Measurements from ENCODE around the gene FAM174A. TPM values are rescaled to one million over a fixed set of nuclear protein-coding genes. Genes with fewer than 3 reads are reported as not detected.

The FAM174A gene
- total and polyA plus RNA-seq, 2 donors (not counting 3 experiments of a cell fraction or from before 2014, with no cell fraction given): 11.8 to 15.2 TPM

DNA sequence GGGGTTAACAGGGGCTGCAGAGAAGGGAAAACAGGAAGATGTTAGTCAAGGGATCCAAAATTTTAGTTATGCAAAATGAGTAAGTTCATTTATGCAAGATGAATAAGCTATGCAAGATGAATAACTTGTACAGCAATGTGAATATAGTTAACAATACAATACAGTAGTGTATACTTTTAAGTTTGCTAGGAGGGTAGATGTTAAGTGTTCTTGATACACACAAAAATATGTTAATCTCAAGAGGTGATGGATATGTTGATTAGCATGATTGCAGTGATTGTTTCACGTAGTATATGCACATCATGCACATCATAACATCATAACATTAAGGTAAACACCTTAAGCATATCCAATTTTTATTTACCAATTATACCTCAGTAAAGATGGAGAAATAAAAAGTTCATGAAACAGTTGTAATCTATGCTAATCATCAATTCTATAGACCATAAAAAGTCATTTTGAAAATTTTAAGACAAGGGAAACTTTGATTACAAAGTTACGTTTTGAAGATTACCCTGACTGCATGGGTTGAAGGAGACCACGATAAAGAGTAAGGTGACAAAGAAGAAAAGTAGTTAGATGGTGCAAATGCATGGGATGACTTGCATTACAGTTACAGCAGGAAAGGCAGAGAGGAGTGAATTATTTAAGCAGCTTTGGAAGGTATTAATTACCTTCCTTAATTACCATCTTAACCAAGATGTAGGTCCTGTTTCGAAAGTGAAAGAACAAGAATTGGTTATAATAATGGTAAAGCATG is 31.4 kb downstream of the FAM174A start:
- no peak overlapping the region for H3K9ac ChIP-seq (replicated peaks; ENCODE audit: extremely low read depth, insufficient read depth, low read length)
- no peaks in the 10 kb centered on the region for H3K4me1 ChIP-seq (ENCODE audit: control insufficient read depth, extremely low read depth, insufficient read depth, low read length)
- no peaks in the 10 kb centered on the region for H3K36me3 ChIP-seq (ENCODE audit: control insufficient read depth in 2 of 2, extremely low read depth in 1 of 2, insufficient read depth in 2 of 2, low read length in 2 of 2)
- no TSS peak for BruUV-seq (replicated peaks)
- no peak overlapping the region for H3K27ac ChIP-seq (ENCODE audit: insufficient read depth, low read depth, low read length)
- H3K9me1 ChIP-seq (replicated peaks; ENCODE audit: control insufficient read depth, extremely low read depth, insufficient read depth, low read length): no peaks in the 10 kb centered on the region
- H3K9me3 ChIP-seq (replicated peaks; ENCODE audit: control insufficient read depth, insufficient read depth, low read length): no peaks in the 10 kb centered on the region
- no peak for TF ChIP-seq EZH2 (IDR thresholded peaks at IDR 0.05; ENCODE audit: borderline replicate concordance, low read depth, low read length, severe bottlenecking)
- TF ChIP-seq, protein P1, sequence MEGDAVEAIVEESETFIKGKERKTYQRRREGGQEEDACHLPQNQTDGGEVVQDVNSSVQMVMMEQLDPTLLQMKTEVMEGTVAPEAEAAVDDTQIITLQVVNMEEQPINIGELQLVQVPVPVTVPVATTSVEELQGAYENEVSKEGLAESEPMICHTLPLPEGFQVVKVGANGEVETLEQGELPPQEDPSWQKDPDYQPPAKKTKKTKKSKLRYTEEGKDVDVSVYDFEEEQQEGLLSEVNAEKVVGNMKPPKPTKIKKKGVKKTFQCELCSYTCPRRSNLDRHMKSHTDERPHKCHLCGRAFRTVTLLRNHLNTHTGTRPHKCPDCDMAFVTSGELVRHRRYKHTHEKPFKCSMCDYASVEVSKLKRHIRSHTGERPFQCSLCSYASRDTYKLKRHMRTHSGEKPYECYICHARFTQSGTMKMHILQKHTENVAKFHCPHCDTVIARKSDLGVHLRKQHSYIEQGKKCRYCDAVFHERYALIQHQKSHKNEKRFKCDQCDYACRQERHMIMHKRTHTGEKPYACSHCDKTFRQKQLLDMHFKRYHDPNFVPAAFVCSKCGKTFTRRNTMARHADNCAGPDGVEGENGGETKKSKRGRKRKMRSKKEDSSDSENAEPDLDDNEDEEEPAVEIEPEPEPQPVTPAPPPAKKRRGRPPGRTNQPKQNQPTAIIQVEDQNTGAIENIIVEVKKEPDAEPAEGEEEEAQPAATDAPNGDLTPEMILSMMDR (IDR thresholded peaks at IDR 0.05; ENCODE audit: extremely low read depth in 1 of 2, insufficient read depth in 1 of 2, low read depth in 1 of 2, low read length in 2 of 2): no peak
- dilution Hi-C loops (cut with MboI; ENCODE audit: extremely low pct_ligation_motif_present, low sequenced_read_pairs): no loop called here
- H3K79me2 ChIP-seq (ENCODE audit: control insufficient read depth, insufficient read depth, low read length): no peaks in the 10 kb centered on the region
- H2AFZ ChIP-seq (ENCODE audit: low read depth, low read length): no peak overlapping the region
- FAIRE-seq (no peak), DNase-seq (ENCODE audit: low read depth, low spot score) (no peak)
- no peaks in the 10 kb centered on the region for H3K27me3 ChIP-seq (ENCODE audit: control insufficient read depth in 2 of 2, insufficient read depth in 2 of 2, low read length in 2 of 2)
- no peak overlapping the region for H3K4me2 ChIP-seq (ENCODE audit: insufficient read depth, low read length)
- H3K4me3 ChIP-seq (replicated peaks in 1 of 3; ENCODE audit: insufficient read depth in 1 of 3, low read depth in 1 of 3, low read length in 3 of 3): no peak overlapping the region
- intact Hi-C loops (cut with micrococcal nuclease): no loop called here
- CTCF ChIA-PET: no interaction called here
- no peaks in the 10 kb centered on the region for H4K20me1 ChIP-seq (replicated peaks; ENCODE audit: control insufficient read depth, extremely low read depth, insufficient read depth, low read length)
- POLR2A ChIA-PET: no interaction called here

DNA sequence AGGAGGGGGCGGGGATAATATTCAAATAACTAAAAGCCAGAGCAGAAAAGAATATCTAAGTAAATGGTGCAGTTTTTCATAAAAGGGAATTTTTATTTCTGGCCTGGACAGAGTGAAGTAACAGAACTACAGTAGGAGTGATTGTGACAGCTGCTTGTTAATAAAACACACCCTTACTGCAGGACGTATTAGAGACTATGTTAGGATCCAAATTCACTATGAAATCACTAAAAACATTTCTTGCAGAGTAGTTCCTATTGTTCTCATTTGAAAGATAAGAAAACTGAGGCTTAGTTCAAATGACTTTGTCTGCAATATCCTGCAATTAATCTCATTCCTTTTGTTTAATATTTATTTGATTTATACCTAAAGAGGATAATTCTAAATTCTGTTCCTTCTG is 39.5 kb downstream of the FAM174A start:
- Histone ChIP-seq H3K27ac (ENCODE audit: insufficient read depth, low read depth, low read length) (no peak overlapping the region), H3K4me2 (ENCODE audit: insufficient read depth, low read length) (peak overlapping the region; percentile 17), H3K9ac (replicated peaks; ENCODE audit: extremely low read depth, insufficient read depth, low read length) (no peak overlapping the region), H3K9me1 (replicated peaks; ENCODE audit: control insufficient read depth, extremely low read depth, insufficient read depth, low read length) (no peaks in the 10 kb centered on the region), H3K4me3 (replicated peaks in 1 of 3; ENCODE audit: insufficient read depth in 1 of 3, low read depth in 1 of 3, low read length in 3 of 3) (no peak overlapping the region), H4K20me1 (replicated peaks; ENCODE audit: control insufficient read depth, extremely low read depth, insufficient read depth, low read length) (no peaks in the 10 kb centered on the region), H3K9me3 (replicated peaks; ENCODE audit: control insufficient read depth, insufficient read depth, low read length) (no peaks in the 10 kb centered on the region), H3K79me2 (ENCODE audit: control insufficient read depth, insufficient read depth, low read length) (peaks cover 1% of the 10 kb centered on the region), H2AFZ (ENCODE audit: low read depth, low read length) (no peak overlapping the region), H3K4me1 (ENCODE audit: control insufficient read depth, extremely low read depth, insufficient read depth, low read length) (peaks cover 24% of the 10 kb centered on the region), H3K36me3 (ENCODE audit: control insufficient read depth in 2 of 2, extremely low read depth in 1 of 2, insufficient read depth in 2 of 2, low read length in 2 of 2) (no peaks in the 10 kb centered on the region), H3K27me3 (ENCODE audit: control insufficient read depth in 2 of 2, insufficient read depth in 2 of 2, low read length in 2 of 2) (no peaks in the 10 kb centered on the region)
- peak; percentile 38 for FAIRE-seq
- BruUV-seq (replicated peaks): no TSS peak
- dilution Hi-C loops (cut with MboI; ENCODE audit: extremely low pct_ligation_motif_present, low sequenced_read_pairs) (no loop called here), intact Hi-C loops (cut with micrococcal nuclease) (loop anchor here (1.0 kb wide), 1 partner anchor 326 kb away; no protein-coding TSS in a partner anchor)
- TF ChIP-seq, protein P2, sequence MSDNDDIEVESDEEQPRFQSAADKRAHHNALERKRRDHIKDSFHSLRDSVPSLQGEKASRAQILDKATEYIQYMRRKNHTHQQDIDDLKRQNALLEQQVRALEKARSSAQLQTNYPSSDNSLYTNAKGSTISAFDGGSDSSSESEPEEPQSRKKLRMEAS (IDR thresholded peaks at IDR 0.05; ENCODE audit: insufficient read depth, insufficient read length): no peak
- TF ChIP-seq JUN (IDR thresholded peaks at IDR 0.05; ENCODE audit: borderline replicate concordance, insufficient read depth, insufficient read length, low read depth): no peak
- TF ChIP-seq GATA2 (IDR thresholded peaks at IDR 0.05; ENCODE audit: insufficient read depth, insufficient read length, low read depth, low read length): no peak
- no peak for TF ChIP-seq POLR2A (IDR thresholded peaks at IDR 0.05; ENCODE audit: low read depth, low read length)
- TF ChIP-seq FOS (IDR thresholded peaks at IDR 0.05; ENCODE audit: borderline replicate concordance, insufficient read depth, low read length): no peak
- no peak for TF ChIP-seq EZH2 (IDR thresholded peaks at IDR 0.05; ENCODE audit: borderline replicate concordance, low read depth, low read length, severe bottlenecking)
- ChIA-PET CTCF (interaction anchor here (1.2 to 2.7 kb wide), 3 partner anchors 20 to 89 kb away, joined by 3 to 20 read pairs (median 4); partner anchors contain the start of gene FAM174A), POLR2A (no interaction called here)
- peak; percentile 52 for DNase-seq (ENCODE audit: low read depth, low spot score)
